ENCODE measurements around the gene OR6C70. TPM values are rescaled to one million over a fixed set of nuclear protein-coding genes. Genes with fewer than 3 reads are reported as not detected.

The OR6C70 gene
- total RNA-seq, 1 experiment from 2014 or later = not detected

DNA sequence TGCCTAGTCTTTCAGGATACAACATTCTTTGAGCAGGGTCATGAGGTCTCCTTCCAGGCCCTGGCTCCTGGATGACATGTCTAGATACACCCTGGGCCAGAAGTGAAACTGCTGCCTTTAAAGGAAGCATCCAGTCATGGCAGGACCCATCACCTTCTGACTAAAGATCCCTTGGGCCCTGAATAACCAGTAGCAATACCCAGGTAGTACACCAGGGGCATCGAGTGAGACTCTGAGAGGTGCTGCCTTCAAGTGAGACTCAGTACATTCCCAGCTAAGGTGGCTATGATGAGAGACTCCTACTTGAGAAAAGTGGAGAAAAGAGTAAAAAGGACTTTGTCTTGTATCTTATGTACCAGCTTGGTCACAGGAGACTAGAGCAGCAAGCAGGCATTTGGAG is 45.8 kb upstream of the OR6C70 start:
- Histone ChIP-seq H2BK20ac (ENCODE audit: low read depth, low read length, poor library complexity, severe bottlenecking) (no peak overlapping the region), H3K79me2 (ENCODE audit: insufficient read depth, low read length) (no peaks in the 10 kb centered on the region), H3K27ac (ENCODE audit: insufficient read length, low read depth, low read length) (no peak overlapping the region), H3K79me1 (ENCODE audit: insufficient read depth, low read depth, low read length, poor library complexity, severe bottlenecking) (no peaks in the 10 kb centered on the region), H2BK12ac (ENCODE audit: insufficient read length, low read depth, low read length) (no peak overlapping the region), H2AFZ (ENCODE audit: low read length) (no peak overlapping the region), H3K56ac (ENCODE audit: insufficient read length, low read depth, low read length) (no peak overlapping the region), H3K9ac (ENCODE audit: extremely low read depth, insufficient read length, low read length) (no peak overlapping the region), H3K4me1 (ENCODE audit: insufficient read depth, low read length) (no peaks in the 10 kb centered on the region), H3K23ac (ENCODE audit: insufficient read length, low read depth, low read length) (no peak overlapping the region), H3K14ac (ENCODE audit: insufficient read depth, low read length) (no peak overlapping the region), H4K91ac (ENCODE audit: insufficient read length, low read depth, low read length) (no peak overlapping the region), H2BK120ac (ENCODE audit: low read depth, low read length, poor library complexity, severe bottlenecking) (no peak overlapping the region), H3K27me3 (ENCODE audit: insufficient read depth, low read length) (no peaks in the 10 kb centered on the region), H3K4ac (ENCODE audit: low read depth, low read length) (no peak overlapping the region), H2AK5ac (ENCODE audit: insufficient read length, low read length) (no peak overlapping the region), H2BK15ac (ENCODE audit: low read depth, low read length) (no peak overlapping the region), H3K9me3 (ENCODE audit: control insufficient read depth, low read depth, low read length) (no peaks in the 10 kb centered on the region), H3K18ac (ENCODE audit: insufficient read length, low read depth, low read length) (no peak overlapping the region), H4K5ac (ENCODE audit: insufficient read length, low read depth, low read length) (no peak overlapping the region), H4K20me1 (ENCODE audit: control insufficient read depth, insufficient read depth, insufficient read length) (no peaks in the 10 kb centered on the region), H2BK5ac (ENCODE audit: insufficient read length, low read length) (no peak overlapping the region), H3K4me2 (ENCODE audit: insufficient read depth, insufficient read length, low read length) (no peak overlapping the region), H4K8ac (replicated peaks; ENCODE audit: insufficient read length, low read depth, low read length) (no peak overlapping the region), H3T11ph (ENCODE audit: low read length) (no peak overlapping the region), H3K23me2 (ENCODE audit: insufficient read length, low read depth, low read length, poor library complexity, severe bottlenecking) (no peaks in the 10 kb centered on the region)
- no peaks in the 10 kb centered on the region for H3K27me3 Mint-ChIP-seq (ENCODE audit: low read depth)
- WGBS (ENCODE audit: extremely low coverage, insufficient read length, low lambda C conversion rate) = no CpG with 5 or more reads among the region's 1 CpG
- TF ChIP-seq, protein P1, sequence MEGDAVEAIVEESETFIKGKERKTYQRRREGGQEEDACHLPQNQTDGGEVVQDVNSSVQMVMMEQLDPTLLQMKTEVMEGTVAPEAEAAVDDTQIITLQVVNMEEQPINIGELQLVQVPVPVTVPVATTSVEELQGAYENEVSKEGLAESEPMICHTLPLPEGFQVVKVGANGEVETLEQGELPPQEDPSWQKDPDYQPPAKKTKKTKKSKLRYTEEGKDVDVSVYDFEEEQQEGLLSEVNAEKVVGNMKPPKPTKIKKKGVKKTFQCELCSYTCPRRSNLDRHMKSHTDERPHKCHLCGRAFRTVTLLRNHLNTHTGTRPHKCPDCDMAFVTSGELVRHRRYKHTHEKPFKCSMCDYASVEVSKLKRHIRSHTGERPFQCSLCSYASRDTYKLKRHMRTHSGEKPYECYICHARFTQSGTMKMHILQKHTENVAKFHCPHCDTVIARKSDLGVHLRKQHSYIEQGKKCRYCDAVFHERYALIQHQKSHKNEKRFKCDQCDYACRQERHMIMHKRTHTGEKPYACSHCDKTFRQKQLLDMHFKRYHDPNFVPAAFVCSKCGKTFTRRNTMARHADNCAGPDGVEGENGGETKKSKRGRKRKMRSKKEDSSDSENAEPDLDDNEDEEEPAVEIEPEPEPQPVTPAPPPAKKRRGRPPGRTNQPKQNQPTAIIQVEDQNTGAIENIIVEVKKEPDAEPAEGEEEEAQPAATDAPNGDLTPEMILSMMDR (conservative IDR thresholded peaks at IDR 0.05) = peak; percentile 45; the same call in 2 of the 3 replicates
- H3K36me3 Mint-ChIP-seq (ENCODE audit: insufficient read depth in 1 of 3, low read depth in 3 of 3) = peaks cover 0 to 16% (median 0%) of the 10 kb centered on the region in 3 experiments; a peak in 4 of 7 replicates
- no peak overlapping the region for H3K4me3 Mint-ChIP-seq
- H3K4me1 Mint-ChIP-seq = no peaks in the 10 kb centered on the region
- peaks cover 17 to 22% of the 10 kb centered on the region in 2 experiments for H3K9me3 Mint-ChIP-seq
- no peak for DNase-seq
- H3K27ac Mint-ChIP-seq = no peak overlapping the region

All from H9 (cell line).